Neural crest cell (in vitro differentiated cells): ENCODE data around the gene CHAMP1. TPM values are rescaled to one million over a fixed set of nuclear protein-coding genes. Genes with fewer than 3 reads are reported as not detected.

Experiments used
- DNase-seq: peaks from one replicate; pipeline ENCODE4 v3.0.0; 2021; ENCODE audit warnings: low read depth, mixed read lengths, low spot score
- H3K27ac Mint-ChIP-seq: one replicate; pipeline ENCODE4 v1.8.0; 2021; ENCODE audit warnings: mild to moderate bottlenecking, mixed read lengths; ENCODE audit not compliant: unreplicated experiment
- H3K27me3 Mint-ChIP-seq: 2 replicates; pipeline ENCODE4 v1.8.0; 2021; ENCODE audit warnings: low read depth, mild to moderate bottlenecking, mixed read lengths
- H3K36me3 Mint-ChIP-seq: 2 replicates; pipeline ENCODE4 v1.8.0; 2021; ENCODE audit warnings: low read depth, mild to moderate bottlenecking, mixed read lengths
- H3K4me1 Mint-ChIP-seq: 2 replicates; pipeline ENCODE4 v1.8.0; 2021; ENCODE audit warnings: mixed read lengths
- H3K4me3 Mint-ChIP-seq: one replicate; pipeline ENCODE4 v1.8.0; 2021; ENCODE audit warnings: mild to moderate bottlenecking, mixed read lengths
- H3K9me3 Mint-ChIP-seq: 2 replicates; pipeline ENCODE4 v1.8.0; 2021; ENCODE audit warnings: mixed read lengths
- CTCF ChIP-seq: fragments of 200-600 bp; sonication (generic); conservative IDR thresholded peaks from 2 replicates; pipeline ENCODE4 v1.5.0; 2021; ENCODE audit warnings: antibody characterized with exemption, mild to moderate bottlenecking
- total RNA-seq: library from RNA; stranded (reverse); gene quantifications from 2 replicates; pipeline ENCODE4 v1.2.1, GENCODE V29; 2021

Gene CHAMP1
- total RNA-seq, 1 donor from 2014 or later: 63.9 TPM

- DNase-seq: no peak
- Mint-ChIP-seq H3K4me1 (no peaks in the 10 kb centered on the region), H3K27ac (no peak overlapping the region), H3K36me3 (peaks cover 37% of the 10 kb centered on the region), H3K27me3 (no peaks in the 10 kb centered on the region), H3K9me3 (no peaks in the 10 kb centered on the region), H3K4me3 (no peak overlapping the region)
- no peak for TF ChIP-seq CTCF
These were observed 45.0 kb upstream of the CHAMP1 start for GRCh38 chr13:114269281-114269770.

- no peak for DNase-seq
- Mint-ChIP-seq H3K27ac (no peak overlapping the region), H3K4me1 (no peaks in the 10 kb centered on the region), H3K27me3 (no peaks in the 10 kb centered on the region), H3K36me3 (peaks cover 36% of the 10 kb centered on the region), H3K9me3 (no peaks in the 10 kb centered on the region), H3K4me3 (no peak overlapping the region)
- no peak for TF ChIP-seq CTCF
These were observed 41.3 kb upstream of the CHAMP1 start for GRCh38 chr13:114272977-114273376.

- Mint-ChIP-seq H3K9me3 (no peaks in the 10 kb centered on the region), H3K4me1 (peaks cover 9% of the 10 kb centered on the region), H3K36me3 (peaks cover 21% of the 10 kb centered on the region), H3K27ac (no peak overlapping the region), H3K4me3 (no peak overlapping the region), H3K27me3 (no peaks in the 10 kb centered on the region)
- no peak for TF ChIP-seq CTCF
- no peak for DNase-seq
These were observed 39.0 kb upstream of the CHAMP1 start for GRCh38 chr13:114275304-114275703.

GRCh38 chr13:114279146-114279545, 35.2 kb upstream of the CHAMP1 start:
- peaks cover 30% of the 10 kb centered on the region for H3K4me1 Mint-ChIP-seq
- peak overlapping the region; percentile 56 for H3K4me3 Mint-ChIP-seq
- no peaks in the 10 kb centered on the region for H3K27me3 Mint-ChIP-seq
- no peak overlapping the region for H3K27ac Mint-ChIP-seq
- peaks cover 10% of the 10 kb centered on the region for H3K36me3 Mint-ChIP-seq
- TF ChIP-seq CTCF: no peak
- no peak for DNase-seq
- H3K9me3 Mint-ChIP-seq: no peaks in the 10 kb centered on the region

- no peak for DNase-seq
- peak overlapping the region; percentile 89 for H3K4me3 Mint-ChIP-seq
- H3K27me3 Mint-ChIP-seq: no peaks in the 10 kb centered on the region
- H3K36me3 Mint-ChIP-seq: peaks cover 8% of the 10 kb centered on the region
- no peak for TF ChIP-seq CTCF
- no peak overlapping the region for H3K27ac Mint-ChIP-seq
- peaks cover 32% of the 10 kb centered on the region for H3K4me1 Mint-ChIP-seq
- no peaks in the 10 kb centered on the region for H3K9me3 Mint-ChIP-seq
These were observed 34.4 kb upstream of the CHAMP1 start for GRCh38 chr13:114279758-114280355.
